Endothelial cell of umbilical vein (primary cell): Measurements from ENCODE around the gene PGAP6.

Source experiments
- CTCF ChIP-seq, 2 donors: IDR thresholded peaks; 1 replicate in 1 of 2; 2 replicates in 1 of 2; pipeline ENCODE4 v1.5.1; 2011; ENCODE audit warnings: low read length in 2 of 2, mild to moderate bottlenecking in 2 of 2, moderate library complexity in 2 of 2, control low read depth in 1 of 2, inconsistent platforms in 1 of 2, low read depth in 1 of 2; ENCODE audit not compliant: insufficient read depth in 1 of 2; ENCODE audit errors: extremely low read depth in 1 of 2
- EZH2 ChIP-seq: IDR thresholded peaks from 2 replicates; pipeline ENCODE4 v1.6.1; 2012; ENCODE audit warnings: borderline replicate concordance, low read depth, mild to moderate bottlenecking, moderate library complexity, low read length, inconsistent platforms; ENCODE audit not compliant: severe bottlenecking
- POLR2A ChIP-seq: IDR thresholded peaks from 2 replicates; pipeline ENCODE4 v1.6.1; 2012; ENCODE audit warnings: low read depth, mild to moderate bottlenecking, control low read depth, low read length

- TF ChIP-seq POLR2A (no peak), EZH2 (no peak), CTCF (IDR thresholded peaks at IDR 0.05; ENCODE audit: extremely low read depth in 1 of 2, insufficient read depth in 1 of 2, low read depth in 1 of 2, low read length in 2 of 2) (no peak)
These were observed 42.9 kb upstream of the PGAP6 start for GRCh38 chr16:424623-425081.
